Measurements from ENCODE around the gene CPEB4.

DNA sequence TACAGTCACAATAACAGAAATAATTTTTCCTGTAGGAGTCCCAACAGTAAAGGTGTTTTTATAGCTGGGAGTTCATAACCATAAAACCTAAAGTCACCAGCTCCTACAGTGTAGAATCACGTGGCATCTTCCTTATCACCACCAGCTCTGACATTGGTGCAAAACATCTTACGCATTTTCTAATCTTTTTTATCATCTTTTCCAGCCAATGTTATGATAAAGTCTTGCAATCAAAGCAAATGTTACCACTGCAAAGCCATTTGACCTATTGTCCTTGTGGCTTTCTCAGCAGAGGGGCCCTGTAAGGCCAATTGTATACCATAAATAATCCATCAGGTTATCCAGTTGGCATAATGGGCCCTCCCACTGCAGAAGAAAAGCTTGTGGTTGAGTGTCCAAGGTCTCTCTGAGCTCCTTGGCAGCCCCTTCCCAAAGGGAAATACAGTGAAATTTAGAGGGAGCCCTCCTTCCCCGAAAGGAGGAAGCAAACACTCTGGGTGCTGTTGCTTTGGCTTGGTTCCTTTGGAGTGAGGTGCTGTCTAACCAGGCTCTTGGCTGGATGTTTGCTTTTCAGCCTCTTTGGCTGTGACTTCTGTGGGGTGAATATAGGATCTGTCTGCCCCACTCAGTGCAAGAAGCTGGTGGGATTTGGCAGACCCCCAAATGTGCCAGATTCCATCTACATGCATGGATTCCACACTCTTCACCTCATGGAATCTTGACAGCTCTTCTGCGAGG lies 29.3 kb upstream of the CPEB4 start:
- TF ChIP-seq, protein P1, sequence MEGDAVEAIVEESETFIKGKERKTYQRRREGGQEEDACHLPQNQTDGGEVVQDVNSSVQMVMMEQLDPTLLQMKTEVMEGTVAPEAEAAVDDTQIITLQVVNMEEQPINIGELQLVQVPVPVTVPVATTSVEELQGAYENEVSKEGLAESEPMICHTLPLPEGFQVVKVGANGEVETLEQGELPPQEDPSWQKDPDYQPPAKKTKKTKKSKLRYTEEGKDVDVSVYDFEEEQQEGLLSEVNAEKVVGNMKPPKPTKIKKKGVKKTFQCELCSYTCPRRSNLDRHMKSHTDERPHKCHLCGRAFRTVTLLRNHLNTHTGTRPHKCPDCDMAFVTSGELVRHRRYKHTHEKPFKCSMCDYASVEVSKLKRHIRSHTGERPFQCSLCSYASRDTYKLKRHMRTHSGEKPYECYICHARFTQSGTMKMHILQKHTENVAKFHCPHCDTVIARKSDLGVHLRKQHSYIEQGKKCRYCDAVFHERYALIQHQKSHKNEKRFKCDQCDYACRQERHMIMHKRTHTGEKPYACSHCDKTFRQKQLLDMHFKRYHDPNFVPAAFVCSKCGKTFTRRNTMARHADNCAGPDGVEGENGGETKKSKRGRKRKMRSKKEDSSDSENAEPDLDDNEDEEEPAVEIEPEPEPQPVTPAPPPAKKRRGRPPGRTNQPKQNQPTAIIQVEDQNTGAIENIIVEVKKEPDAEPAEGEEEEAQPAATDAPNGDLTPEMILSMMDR (IDR thresholded peaks at IDR 0.05) = no peak
- TF ChIP-seq POLR2A (IDR thresholded peaks at IDR 0.05) = no peak
